GM23338 (cell line): ENCODE measurements around the gene ESRRA. TPM values are rescaled to one million over a fixed set of nuclear protein-coding genes. Genes with fewer than 3 reads are reported as not detected.

Experiments used
- ATAC-seq: fragments of 200-7000 bp; cut with Tn5 transposase; 3 replicates; pipeline ENCODE4 v1.9.1; 2020
- DNase-seq: peaks from one replicate; pipeline ENCODE4 v3.0.0-alpha.2; 2015; ENCODE audit warnings: low spot score
- H2AFZ ChIP-seq: fragments of 200-600 bp; sonication (generic); 2 replicates; pipeline ENCODE4 v1.8.0; 2016; ENCODE audit warnings: antibody characterized with exemption, mild to moderate bottlenecking, moderate library complexity
- H3F3A ChIP-seq: fragments of 200-600 bp; sonication (generic); replicated peaks from 2 replicates; pipeline ENCODE4 v1.8.0; 2017; ENCODE audit warnings: antibody characterized with exemption, mixed run types, low read depth
- H3K27ac ChIP-seq: fragments of 200-600 bp; sonication (generic); 2 replicates; pipeline ENCODE4 v1.6.1; 2016; ENCODE audit warnings: low read depth
- H3K27me3 ChIP-seq: fragments of 200-600 bp; sonication (generic); 2 replicates; pipeline ENCODE4 v1.8.0; 2016; ENCODE audit warnings: mild to moderate bottlenecking, mixed run types, moderate library complexity; ENCODE audit not compliant: insufficient read depth
- H3K36me3 ChIP-seq: fragments of 200-600 bp; sonication (generic); 2 replicates; pipeline ENCODE4 v1.8.0; 2016; ENCODE audit warnings: mild to moderate bottlenecking; ENCODE audit not compliant: insufficient read depth
- H3K4me1 ChIP-seq: fragments of 200-600 bp; sonication (generic); 2 replicates; pipeline ENCODE4 v1.8.0; 2016; ENCODE audit warnings: mild to moderate bottlenecking, moderate library complexity; ENCODE audit not compliant: insufficient read depth
- H3K4me2 ChIP-seq: fragments of 200-600 bp; sonication (generic); 2 replicates; pipeline ENCODE4 v1.7.1; 2017; ENCODE audit warnings: mixed run types
- H3K4me3 ChIP-seq: fragments of 200-600 bp; sonication (generic); 2 replicates; pipeline ENCODE4 v1.6.1; 2016; ENCODE audit warnings: mixed run types
- H3K79me2 ChIP-seq: fragments of 200-600 bp; sonication (generic); replicated peaks from 2 replicates; pipeline ENCODE4 v1.8.0; 2017; ENCODE audit warnings: mild to moderate bottlenecking; ENCODE audit not compliant: insufficient read depth
- H3K9me2 ChIP-seq: fragments of 200-600 bp; sonication (generic); 2 replicates; pipeline ENCODE4 v1.8.0; 2017; ENCODE audit not compliant: insufficient read depth
- H4K20me1 ChIP-seq: fragments of 200-600 bp; sonication (generic); replicated peaks from 2 replicates; pipeline ENCODE4 v1.8.0; 2017; ENCODE audit warnings: mild to moderate bottlenecking; ENCODE audit not compliant: insufficient read depth
- H3K27ac Mint-ChIP-seq: 2 replicates; pipeline ENCODE4 v1.8.0; 2020; ENCODE audit warnings: inconsistent platforms, mild to moderate bottlenecking, moderate library complexity, mixed read lengths
- H3K27me3 Mint-ChIP-seq: 3 replicates; pipeline ENCODE4 v1.8.0; 2022; ENCODE audit warnings: low read depth, mild to moderate bottlenecking, moderate library complexity, mixed read lengths, inconsistent platforms; ENCODE audit not compliant: insufficient read depth, poor library complexity
- H3K36me3 Mint-ChIP-seq: 3 replicates; pipeline ENCODE4 v1.8.0; 2021; ENCODE audit warnings: low read depth, mild to moderate bottlenecking, inconsistent platforms, moderate library complexity, mixed read lengths
- H3K4me1 Mint-ChIP-seq: 3 replicates; pipeline ENCODE4 v1.8.0; 2020; ENCODE audit warnings: mild to moderate bottlenecking, inconsistent platforms, mixed read lengths
- H3K4me3 Mint-ChIP-seq: 3 replicates; pipeline ENCODE4 v1.8.0; 2021; ENCODE audit warnings: moderate library complexity, mild to moderate bottlenecking, inconsistent platforms, mixed read lengths
- H3K9me3 Mint-ChIP-seq: 3 replicates; pipeline ENCODE4 v1.8.0; 2020; ENCODE audit warnings: moderate library complexity, mild to moderate bottlenecking, inconsistent platforms, mixed read lengths
- CREB1 ChIP-seq: fragments of 250-450 bp; sonication (Bioruptor Pico); IDR thresholded peaks from 2 replicates; pipeline ENCODE4 v1.5.0; 2020; ENCODE audit warnings: low read depth, mild to moderate bottlenecking, moderate library complexity
- ETS1 ChIP-seq: IDR thresholded peaks from 2 replicates; pipeline ENCODE4 v1.6.1; 2016; ENCODE audit warnings: antibody characterized with exemption
- EZH2phosphoT487 ChIP-seq: fragments of 200-600 bp; sonication (generic); IDR thresholded peaks from one replicate; pipeline ENCODE4 v1.8.1; 2018; ENCODE audit warnings: antibody characterized with exemption; ENCODE audit not compliant: unreplicated experiment
- JUNB ChIP-seq: IDR thresholded peaks from one replicate; pipeline ENCODE4 v1.6.1; 2016; ENCODE audit warnings: antibody characterized with exemption; ENCODE audit not compliant: unreplicated experiment
- NANOG ChIP-seq: IDR thresholded peaks from 2 replicates; pipeline ENCODE4 v1.6.1; 2016; ENCODE audit warnings: antibody characterized with exemption, borderline replicate concordance
- POLR2AphosphoS5 ChIP-seq: IDR thresholded peaks from 2 replicates; pipeline ENCODE4 v1.6.1; 2016; ENCODE audit warnings: antibody characterized with exemption, low read depth
- STAT1 ChIP-seq: IDR thresholded peaks from one replicate; pipeline ENCODE4 v1.6.1; 2016; ENCODE audit warnings: antibody characterized with exemption; ENCODE audit not compliant: unreplicated experiment
- ZNF114 ChIP-seq: fragments of 250-450 bp; sonication (Bioruptor Pico); IDR thresholded peaks from 2 replicates; pipeline ENCODE4 v1.5.0; 2020; ENCODE audit warnings: mild to moderate bottlenecking, moderate library complexity
- ZNF331 ChIP-seq: fragments of 250-450 bp; sonication (Bioruptor Pico); IDR thresholded peaks from 2 replicates; pipeline ENCODE4 v1.5.0; 2020; ENCODE audit warnings: low read depth, mild to moderate bottlenecking, moderate library complexity
- ZNF462 ChIP-seq: fragments of 250-450 bp; sonication (Bioruptor Pico); IDR thresholded peaks from 2 replicates; pipeline ENCODE4 v1.5.0; 2020; ENCODE audit warnings: mild to moderate bottlenecking, moderate library complexity
- polyA plus RNA-seq: library from polyadenylated mRNA; unstranded; fragments of >200 nt; fragmentation: Nextera tagmentation; extraction: Ambion mirVana; gene quantifications from 2 replicates; pipeline ENCODE4 v1.2.1, GENCODE V29; 2016
- total RNA-seq: library from RNA; depleted of rRNA; stranded (reverse); fragments of >200 nt; shearing (Covaris generic); gene quantifications from 2 replicates; pipeline ENCODE4 v1.2.3, GENCODE V29; 2014

Gene ESRRA
- total and polyA plus RNA-seq, 2 experiments from 2014 or later = 13.7 to 55.1 TPM

DNA sequence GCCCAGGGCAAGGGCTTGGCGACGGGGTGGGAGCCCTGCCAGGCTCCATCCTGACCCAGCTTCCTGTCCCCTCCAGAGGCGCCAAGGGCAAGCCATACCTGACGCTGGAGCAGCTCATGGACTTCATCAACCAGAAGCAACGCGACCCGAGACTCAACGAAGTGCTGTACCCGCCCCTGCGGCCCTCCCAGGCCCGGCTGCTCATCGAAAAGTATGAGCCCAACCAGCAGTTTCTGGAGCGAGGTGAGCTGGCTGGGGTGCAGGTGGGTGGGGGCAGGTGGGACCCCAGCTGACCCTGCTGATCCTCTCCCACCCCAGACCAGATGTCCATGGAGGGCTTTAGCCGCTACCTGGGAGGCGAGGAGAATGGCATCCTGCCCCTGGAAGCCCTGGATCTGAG is 49.0 kb upstream of the ESRRA start:
- H3K36me3 ChIP-seq = peaks cover 11% of the 10 kb centered on the region
- no peak for ATAC-seq
- H3K79me2 ChIP-seq = peaks cover 19% of the 10 kb centered on the region

More for the DNA sequence above, 49.0 kb upstream of the ESRRA start:
- H2AFZ ChIP-seq = no peak overlapping the region
- H3K9me2 ChIP-seq = no peaks in the 10 kb centered on the region
- no peak overlapping the region for H3K4me3 Mint-ChIP-seq
- no peaks in the 10 kb centered on the region for H3K4me1 ChIP-seq
- no peaks in the 10 kb centered on the region; the same call in 1 of the 2 replicates for H3F3A ChIP-seq
- H3K27me3 ChIP-seq = no peaks in the 10 kb centered on the region
- H3K27ac Mint-ChIP-seq = no peak overlapping the region
- DNase-seq = no peak
- H3K9me3 Mint-ChIP-seq = no peaks in the 10 kb centered on the region
- H3K27me3 Mint-ChIP-seq = peaks cover 19% of the 10 kb centered on the region
- no peak overlapping the region for H3K4me3 ChIP-seq
- H3K4me1 Mint-ChIP-seq = peaks cover 10% of the 10 kb centered on the region
- no peak for TF ChIP-seq CREB1 (CRISPR knock-in tag)
- no peak for TF ChIP-seq JUNB
- TF ChIP-seq ZNF462 (CRISPR knock-in tag) = no peak
- TF ChIP-seq ZNF114 (CRISPR knock-in tag) = no peak
- no peak for TF ChIP-seq ETS1
- no peak for TF ChIP-seq STAT1
- TF ChIP-seq POLR2AphosphoS5 = no peak
- no peak for TF ChIP-seq NANOG
- TF ChIP-seq ZNF331 (CRISPR knock-in tag) = no peak
- TF ChIP-seq EZH2phosphoT487 = no peak
- H3K36me3 Mint-ChIP-seq = peaks cover 48% of the 10 kb centered on the region
- H3K27ac ChIP-seq = no peak overlapping the region
- H3K4me2 ChIP-seq = no peak overlapping the region
- peaks cover 4% of the 10 kb centered on the region for H4K20me1 ChIP-seq
